ENCODE results near the gene TENT5D. TPM values are rescaled to one million over a fixed set of nuclear protein-coding genes. Genes with fewer than 3 reads are reported as not detected.

TENT5D gene
- total RNA-seq, 1 experiment from 2014 or later: not detected

GRCh38 chrX:80486299-80486698 lies 66.1 kb downstream of the TENT5D start:
- ATAC-seq (no peak), DNase-seq (ENCODE audit: low read depth, low spot score) (no peak)
- Histone ChIP-seq H3K27ac (ENCODE audit: low read length) (no peak overlapping the region), H3K4me3 (ENCODE audit: low read depth in 2 of 2, low read length in 2 of 2) (no peak overlapping the region), H3K36me3 (ENCODE audit: control insufficient read depth, insufficient read depth, low read length) (no peaks in the 10 kb centered on the region), H3K27me3 (ENCODE audit: control insufficient read depth, insufficient read depth, low read length) (no peaks in the 10 kb centered on the region), H3K4me1 (ENCODE audit: control insufficient read depth, insufficient read depth, low read length) (no peaks in the 10 kb centered on the region), H3K9me3 (ENCODE audit: control insufficient read depth, insufficient read depth, low read depth, low read length) (no peaks in the 10 kb centered on the region)
- in situ Hi-C loops (cut with HindIII; ENCODE audit: low pct_unique_long_range_greater_than_20kb, low sequenced_read_pairs) (no loop called here), intact Hi-C loops (cut with micrococcal nuclease; ENCODE audit: unreplicated experiment) (no loop called here)
- no TSS peak for BruUV-seq (replicated peaks)
- no peak for TF ChIP-seq SIN3A (IDR thresholded peaks at IDR 0.05; ENCODE audit: borderline replicate concordance, insufficient read depth, low read depth, low read length)
- no peak for TF ChIP-seq POLR2AphosphoS5 (IDR thresholded peaks at IDR 0.05; ENCODE audit: low read depth, low read length)
- no peak for TF ChIP-seq REST (IDR thresholded peaks at IDR 0.05; ENCODE audit: insufficient read depth in 1 of 2, low read depth in 2 of 2, low read length in 1 of 2)
- no peak for TF ChIP-seq TCF7L2 (IDR thresholded peaks at IDR 0.05; ENCODE audit: low read depth, low read length)
- no peak for TF ChIP-seq CTCF (IDR thresholded peaks at IDR 0.05)
- ChIA-PET POLR2A (no interaction called here), CTCF (no interaction called here)

GRCh38 chrX:80489166-80489565 lies 68.9 kb downstream of the TENT5D start:
- TF ChIP-seq CTCF (IDR thresholded peaks at IDR 0.05): no peak
- no peak for TF ChIP-seq POLR2AphosphoS5 (IDR thresholded peaks at IDR 0.05; ENCODE audit: low read depth, low read length)
- BruUV-seq (replicated peaks): no TSS peak
- ATAC-seq: no peak
- Histone ChIP-seq H3K4me1 (ENCODE audit: control insufficient read depth, insufficient read depth, low read length) (no peaks in the 10 kb centered on the region), H3K27me3 (ENCODE audit: control insufficient read depth, insufficient read depth, low read length) (no peaks in the 10 kb centered on the region), H3K4me3 (ENCODE audit: low read depth in 2 of 2, low read length in 2 of 2) (no peak overlapping the region), H3K27ac (ENCODE audit: low read length) (no peak overlapping the region), H3K9me3 (ENCODE audit: control insufficient read depth, insufficient read depth, low read depth, low read length) (no peaks in the 10 kb centered on the region), H3K36me3 (ENCODE audit: control insufficient read depth, insufficient read depth, low read length) (no peaks in the 10 kb centered on the region)
- POLR2A ChIA-PET: no interaction called here
- intact Hi-C loops (cut with micrococcal nuclease; ENCODE audit: unreplicated experiment): no loop called here
- in situ Hi-C loops (cut with HindIII; ENCODE audit: low pct_unique_long_range_greater_than_20kb, low sequenced_read_pairs): no loop called here
- CTCF ChIA-PET: no interaction called here
- DNase-seq (ENCODE audit: low read depth, low spot score): no peak

Measured in Panc1 (cell line).